Tibial nerve (tissue), 4 donors: Measurements from ENCODE around the gene MRAP. TPM values are rescaled to one million over a fixed set of nuclear protein-coding genes. Genes with fewer than 3 reads are reported as not detected.

Experiments
- DNase-seq, 2 donors: peaks; one replicate each; pipeline ENCODE4 v3.0.0-alpha.2; 2019; ENCODE audit warnings: low spot score in 2 of 2
- H3K27ac ChIP-seq, 4 donors: fragments of 200-600 bp; sonication (generic) in 3 of 4; one replicate each; pipeline ENCODE4 v1.5.1; 2017 to 2019; ENCODE audit warnings: mild to moderate bottlenecking in 1 of 4
- H3K27me3 ChIP-seq, 2 donors: fragments of 200-600 bp; sonication (generic) in 1 of 2; one replicate each; pipeline versions ENCODE4 v1.5.1 to v1.6.0; 2017 to 2019
- H3K36me3 ChIP-seq, 3 donors: fragments of 200-600 bp; sonication (generic); one replicate each; pipeline ENCODE4 v1.5.1; 2018 to 2019
- H3K4me1 ChIP-seq, 4 donors: fragments of 200-600 bp; sonication (generic) in 3 of 4; one replicate each; pipeline ENCODE4 v1.5.1; 2017 to 2019
- H3K4me3 ChIP-seq, 4 donors: fragments of 200-600 bp; sonication (generic) in 3 of 4; one replicate each; pipeline ENCODE4 v1.5.1; 2017 to 2019; ENCODE audit warnings: mild to moderate bottlenecking in 1 of 4, moderate library complexity in 1 of 4
- H3K9me3 ChIP-seq, 4 donors: fragments of 200-600 bp; sonication (generic) in 3 of 4; one replicate each; pipeline ENCODE4 v1.5.1; 2017 to 2019
- CTCF ChIP-seq, 5 experiments: fragments of 200-600 bp in 3 of 5; fragments of 450-650 bp in 2 of 5; sonication (generic) in 3 of 5; IDR thresholded peaks; one replicate each; pipeline ENCODE4 v1.5.1; 2016 to 2019; ENCODE audit warnings: antibody characterized with exemption in 5 of 5, mild to moderate bottlenecking in 3 of 5, moderate library complexity in 2 of 5
- EP300 ChIP-seq, 2 donors: sonication (generic); formaldehyde crosslinking; IDR thresholded peaks; one replicate each; pipeline ENCODE4 v1.6.1; 2017; ENCODE audit warnings: antibody characterized with exemption in 2 of 2, mild to moderate bottlenecking in 1 of 2
- POLR2A ChIP-seq, 2 donors: fragments of 450-650 bp; IDR thresholded peaks; one replicate each; pipeline ENCODE4 v1.6.1; 2017; ENCODE audit warnings: antibody characterized with exemption in 2 of 2, mild to moderate bottlenecking in 2 of 2, moderate library complexity in 2 of 2
- WGBS, 2 donors: methylation state at CpG; one replicate each; pipeline ENCODE4 v1.1.5; 2018; 5-methylcytosine and 5-hydroxymethylcytosine counted together
- total RNA-seq, 4 donors: library from RNA; depleted of rRNA; stranded (reverse); fragments of >200 nt; gene quantifications; one replicate each; pipeline ENCODE4 v1.1.0, GENCODE V29; 2016

The MRAP gene
- total RNA-seq, 4 donors from 2014 or later, result 1.6 to 14.4 (median 4.8) TPM

- H3K27me3 ChIP-seq, result no peaks in the 10 kb centered on the region
- WGBS, 2 donors, result 73 to 83% methylated on average over 4 of the region's 4 CpGs
- H3K27ac ChIP-seq, result no peak overlapping the region
- H3K4me3 ChIP-seq, result no peak overlapping the region
- no peaks in the 10 kb centered on the region for H3K4me1 ChIP-seq
- H3K9me3 ChIP-seq, result no peaks in the 10 kb centered on the region
- peaks cover 0 to 58% (median 5%) of the 10 kb centered on the region in 3 donors for H3K36me3 ChIP-seq
- TF ChIP-seq CTCF (IDR thresholded peaks at IDR 0.05), result no peak
- no peak for TF ChIP-seq EP300 (IDR thresholded peaks at IDR 0.05)
- TF ChIP-seq POLR2A (IDR thresholded peaks at IDR 0.05), result no peak
- DNase-seq, result no peak
Measured at GRCh38 chr21:32270748-32271147, 27.9 kb upstream of the MRAP start.

GRCh38 chr21:32276671-32277070 lies 22.0 kb upstream of the MRAP start:
- Histone ChIP-seq H3K27me3 (no peaks in the 10 kb centered on the region), H3K36me3 (peaks cover 0 to 17% (median 0%) of the 10 kb centered on the region in 3 donors), H3K4me3 (no peak overlapping the region), H3K27ac (no peak overlapping the region), H3K9me3 (no peaks in the 10 kb centered on the region), H3K4me1 (peaks cover 0 to 29% (median 12%) of the 10 kb centered on the region in 4 donors)
- TF ChIP-seq CTCF (IDR thresholded peaks at IDR 0.05), result no peak
- no peak for TF ChIP-seq EP300 (IDR thresholded peaks at IDR 0.05)
- TF ChIP-seq POLR2A (IDR thresholded peaks at IDR 0.05), result no peak
- DNase-seq, result no peak
- WGBS, 2 donors, result 92% methylated on average over 4 of the region's 4 CpGs

GRCh38 chr21:32278103-32278502 lies 20.6 kb upstream of the MRAP start:
- Histone ChIP-seq H3K36me3 (peaks cover 0 to 24% (median 0%) of the 10 kb centered on the region in 3 donors), H3K27me3 (no peaks in the 10 kb centered on the region), H3K4me1 (peaks cover 0 to 29% (median 12%) of the 10 kb centered on the region in 4 donors), H3K4me3 (peak overlapping the region; percentile 60 to 99 (median 78)), H3K9me3 (no peaks in the 10 kb centered on the region), H3K27ac (peak overlapping the region in 2 of 4 donors; percentile 67 to 88)
- DNase-seq, result no peak
- no peak for TF ChIP-seq POLR2A (IDR thresholded peaks at IDR 0.05)
- no peak for TF ChIP-seq CTCF (IDR thresholded peaks at IDR 0.05)
- TF ChIP-seq EP300 (IDR thresholded peaks at IDR 0.05), result no peak
- 1 to 2% methylated on average over 9 of the region's 9 CpGs for WGBS, 2 donors

- DNase-seq, result peak; percentile 89 to 91
- Histone ChIP-seq H3K9me3 (no peaks in the 10 kb centered on the region), H3K27ac (peak within 1 kb of the TSS; percentile 24 to 88 (median 72)), H3K4me1 (peaks cover 0 to 29% (median 12%) of the 10 kb centered on the region in 4 donors), H3K27me3 (no peaks in the 10 kb centered on the region), H3K4me3 (peak within 1 kb of the TSS; percentile 60 to 99 (median 78)), H3K36me3 (peaks cover 0 to 23% (median 0%) of the 10 kb centered on the region in 3 donors)
- TF ChIP-seq POLR2A (IDR thresholded peaks at IDR 0.05) (peak in 1 of 2 donors; percentile 59), EP300 (IDR thresholded peaks at IDR 0.05) (peak; percentile 87 to 96), CTCF (IDR thresholded peaks at IDR 0.05) (peak in 2 of 5 experiments; percentile 30 to 61)
- 1 to 2% methylated on average over 51 to 69 of the region's 69 CpGs for WGBS, 2 donors
Measured at GRCh38 chr21:32278518-32279376, 19.9 kb upstream of the MRAP start, which contains the start of gene MIS18A. TSS of gene MIS18A (minus strand) at chr21:32279049. CDS start at chr21:32279014, 35 bp downstream.

GRCh38 chr21:32279377-32279680 lies 19.3 kb upstream of the MRAP start:
- peak overlapping the region; percentile 60 to 99 (median 78) for H3K4me3 ChIP-seq
- no peak for TF ChIP-seq EP300 (IDR thresholded peaks at IDR 0.05)
- TF ChIP-seq CTCF (IDR thresholded peaks at IDR 0.05), result no peak
- no peak for TF ChIP-seq POLR2A (IDR thresholded peaks at IDR 0.05)
- 5 to 7% methylated on average over 9 to 10 of the region's 10 CpGs for WGBS, 2 donors
- peak overlapping the region; percentile 24 to 88 (median 72) for H3K27ac ChIP-seq
- H3K9me3 ChIP-seq, result no peaks in the 10 kb centered on the region
- peaks cover 0 to 18% (median 0%) of the 10 kb centered on the region in 3 donors for H3K36me3 ChIP-seq
- H3K4me1 ChIP-seq, result peaks cover 0 to 29% (median 12%) of the 10 kb centered on the region in 4 donors
- no peak for DNase-seq
- no peaks in the 10 kb centered on the region for H3K27me3 ChIP-seq
